GM18858 (cell line): ENCODE results near the gene NOVA2.

Experiments
- ATAC-seq: cut with Tn5 transposase; IDR thresholded peaks from one replicate; pipeline ENCODE4 v1.9.1; 2021; ENCODE audit not compliant: unreplicated experiment

NOVA2 gene

GRCh38 chr19:45973553-45974338 lies at the start of gene NOVA2:
Gene NOVA2 (minus strand): TSS chr19:45973865. CDS start chr19:45973351, 514 bp downstream.
- ATAC-seq = no peak

- ATAC-seq = no peak
Measured at GRCh38 chr19:46023311-46023779, 49.7 kb upstream of the NOVA2 start.

GRCh38 chr19:46022431-46023310 lies 49.0 kb upstream of the NOVA2 start, which contains the start of gene PGLYRP1:
Gene PGLYRP1 (minus strand): TSS chr19:46023053. CDS start chr19:46023021, 32 bp downstream.
- no peak for ATAC-seq

- ATAC-seq = no peak
Measured at GRCh38 chr19:46022061-46022430, 48.4 kb upstream of the NOVA2 start.

- no peak for ATAC-seq
Measured at GRCh38 chr19:46021531-46022041, 47.9 kb upstream of the NOVA2 start.

GRCh38 chr19:46020819-46021125 lies 47.1 kb upstream of the NOVA2 start:
- ATAC-seq = no peak

- ATAC-seq = no peak
Measured at GRCh38 chr19:46019270-46019669, 45.6 kb upstream of the NOVA2 start.

- ATAC-seq = no peak
Measured at GRCh38 chr19:46018729-46019251, 45.1 kb upstream of the NOVA2 start.

GRCh38 chr19:46017874-46018675 lies 44.4 kb upstream of the NOVA2 start:
- ATAC-seq = no peak

GRCh38 chr19:46017095-46017429 lies 43.4 kb upstream of the NOVA2 start:
- ATAC-seq = no peak

GRCh38 chr19:46016426-46017094 lies 42.9 kb upstream of the NOVA2 start:
- ATAC-seq = no peak

- ATAC-seq = no peak
Measured at GRCh38 chr19:46015687-46016425, 42.2 kb upstream of the NOVA2 start.

- ATAC-seq = no peak
Measured at GRCh38 chr19:46014941-46015686, 41.4 kb upstream of the NOVA2 start.

GRCh38 chr19:46014534-46014933 lies 40.9 kb upstream of the NOVA2 start:
- no peak for ATAC-seq

- no peak for ATAC-seq
Measured at GRCh38 chr19:46009530-46010510, 36.2 kb upstream of the NOVA2 start.

GRCh38 chr19:46006411-46006810 lies 32.7 kb upstream of the NOVA2 start:
- no peak for ATAC-seq

- ATAC-seq = no peak
Measured at GRCh38 chr19:46002678-46003275, 29.1 kb upstream of the NOVA2 start.
